HG03354 (cell line): ENCODE measurements around the gene RETREG1.
"Not testable (repeated sequence)": the region's sequence is repeated elsewhere in the genome, so short reads cannot be mapped to it uniquely, and the experiment has no call there.

Source experiments
- ATAC-seq: cut with Tn5 transposase; IDR thresholded peaks from one replicate; pipeline ENCODE4 v1.9.1; 2021; ENCODE audit warnings: mild to moderate bottlenecking; ENCODE audit not compliant: unreplicated experiment, poor library complexity, severe bottlenecking

Gene RETREG1

GRCh38 chr5:16561660-16562059 lies 55.1 kb downstream of the RETREG1 start:
- ATAC-seq: no peak

- no peak for ATAC-seq
These were observed 57.1 kb downstream of the RETREG1 start for GRCh38 chr5:16559702-16560101.

- no peak for ATAC-seq
These were observed 57.7 kb downstream of the RETREG1 start for GRCh38 chr5:16558984-16559629.

GRCh38 chr5:16557477-16557876 lies 59.3 kb downstream of the RETREG1 start:
- ATAC-seq: no peak

- no peak for ATAC-seq
These were observed 62.7 kb downstream of the RETREG1 start for GRCh38 chr5:16554110-16554509.

GRCh38 chr5:16552666-16553343 lies 64.0 kb downstream of the RETREG1 start:
- ATAC-seq: peak; percentile 89

- no peak for ATAC-seq
These were observed 65.2 kb downstream of the RETREG1 start for GRCh38 chr5:16551628-16552027.

GRCh38 chr5:16550316-16550952 lies 66.4 kb downstream of the RETREG1 start:
- ATAC-seq: peak; percentile 75

- ATAC-seq: no peak
These were observed 67.1 kb downstream of the RETREG1 start for GRCh38 chr5:16549491-16550206.

GRCh38 chr5:16548812-16549211 lies 68.0 kb downstream of the RETREG1 start:
- no peak for ATAC-seq

- ATAC-seq: no peak
These were observed 68.7 kb downstream of the RETREG1 start for GRCh38 chr5:16548115-16548514.

- ATAC-seq: no peak
These were observed 69.5 kb downstream of the RETREG1 start for GRCh38 chr5:16547200-16547842.

- ATAC-seq: no peak
These were observed 70.1 kb downstream of the RETREG1 start for GRCh38 chr5:16546732-16547131.

GRCh38 chr5:16544607-16545374 lies 72.0 kb downstream of the RETREG1 start:
- ATAC-seq: no peak

GRCh38 chr5:16543206-16543605 lies 73.6 kb downstream of the RETREG1 start:
- not testable (repeated sequence) for ATAC-seq

- ATAC-seq: no peak
These were observed 74.6 kb downstream of the RETREG1 start for GRCh38 chr5:16542236-16542635.

- not testable (repeated sequence) for ATAC-seq
These were observed 75.2 kb downstream of the RETREG1 start for GRCh38 chr5:16541592-16541991.

GRCh38 chr5:16540421-16540820 lies 76.4 kb downstream of the RETREG1 start:
- ATAC-seq: no peak

- ATAC-seq: no peak
These were observed 77.6 kb downstream of the RETREG1 start for GRCh38 chr5:16539169-16539666.
